Ramos (cell line): Measurements from ENCODE around the gene SLC10A1.
"Not testable (repeated sequence)": the region's sequence is repeated elsewhere in the genome, so short reads cannot be mapped to it uniquely, and the experiment has no call there.

Experiments used
- in situ Hi-C: fragments of 300-500 bp; cut with MboI; formaldehyde crosslinking; loops from one replicate; pipeline ENCODE4 v1.14.3; 2022; ENCODE audit warnings: low sequenced_read_pairs; ENCODE audit not compliant: unreplicated experiment

The SLC10A1 gene

GRCh38 chr14:69796797-69797500, at the start of gene SLC10A1:
Gene SLC10A1, minus strand, starts transcription at chr14:69797241. Its CDS starts 86 bp downstream, at chr14:69797155.
- in situ Hi-C loops, result no loop called here

GRCh38 chr14:69845787-69846186, 48.7 kb upstream of the SLC10A1 start:
- in situ Hi-C loops, result no loop called here

- in situ Hi-C loops, result no loop called here
These were observed 48.1 kb upstream of the SLC10A1 start for GRCh38 chr14:69845050-69845581.

GRCh38 chr14:69844171-69844570, 47.1 kb upstream of the SLC10A1 start:
- in situ Hi-C loops, result no loop called here

- in situ Hi-C loops, result no loop called here
These were observed 45.8 kb upstream of the SLC10A1 start for GRCh38 chr14:69842686-69843420.

GRCh38 chr14:69841656-69842055, 44.6 kb upstream of the SLC10A1 start:
- in situ Hi-C loops, result no loop called here

GRCh38 chr14:69839661-69840060, 42.6 kb upstream of the SLC10A1 start:
- in situ Hi-C loops, result no loop called here

GRCh38 chr14:69838881-69839416, 41.9 kb upstream of the SLC10A1 start:
- in situ Hi-C loops, result no loop called here

GRCh38 chr14:69828879-69829278, 31.8 kb upstream of the SLC10A1 start:
- in situ Hi-C loops, result no loop called here

- in situ Hi-C loops, result no loop called here
These were observed 31.3 kb upstream of the SLC10A1 start for GRCh38 chr14:69828354-69828753.

GRCh38 chr14:69827560-69827959, 30.5 kb upstream of the SLC10A1 start:
- in situ Hi-C loops, result no loop called here

- in situ Hi-C loops, result loop anchor here (5.0 kb wide), 1 partner anchor 205 kb away; no protein-coding TSS in a partner anchor
These were observed 25.4 kb upstream of the SLC10A1 start for GRCh38 chr14:69822456-69822855.

- in situ Hi-C loops, result loop anchor here (5.0 kb wide), 1 partner anchor 206 kb away; no protein-coding TSS in a partner anchor
These were observed 23.9 kb upstream of the SLC10A1 start for GRCh38 chr14:69820991-69821390.

- in situ Hi-C loops, result loop anchor here (5.0 kb wide), 1 partner anchor 208 kb away; no protein-coding TSS in a partner anchor
These were observed 22.6 kb upstream of the SLC10A1 start for GRCh38 chr14:69819607-69820006.

GRCh38 chr14:69818758-69819191, 21.7 kb upstream of the SLC10A1 start:
- in situ Hi-C loops, result no loop called here

- in situ Hi-C loops, result no loop called here
These were observed 19.2 kb upstream of the SLC10A1 start for GRCh38 chr14:69816216-69816615.

GRCh38 chr14:69815556-69815955, 18.5 kb upstream of the SLC10A1 start:
- in situ Hi-C loops, result no loop called here

GRCh38 chr14:69814397-69814796, 17.4 kb upstream of the SLC10A1 start:
- in situ Hi-C loops, result no loop called here

GRCh38 chr14:69813346-69813745, 16.3 kb upstream of the SLC10A1 start:
- in situ Hi-C loops, result not testable (repeated sequence)

- in situ Hi-C loops, result no loop called here
These were observed 15.7 kb upstream of the SLC10A1 start for GRCh38 chr14:69812711-69813110.

GRCh38 chr14:69811868-69812252, 14.8 kb upstream of the SLC10A1 start:
- in situ Hi-C loops, result no loop called here
